Fibroblast of villous mesenchyme (primary cell): ENCODE data around the gene ZNF579. TPM values are rescaled to one million over a fixed set of nuclear protein-coding genes. Genes with fewer than 3 reads are reported as not detected.
A peak's percentile ranks its signal among the peaks of the same experiment; 100 is the strongest.
"Not testable (repeated sequence)": the region's sequence is repeated elsewhere in the genome, so short reads cannot be mapped to it uniquely, and the experiment has no call there.

Experiments used
- DNase-seq: peaks from one replicate; pipeline ENCODE4 v3.0.0-alpha.2; 2010; ENCODE audit warnings: low read depth
- H3K4me3 ChIP-seq: 2 replicates; pipeline ENCODE4 v1.5.1; 2011; ENCODE audit warnings: low read depth, mild to moderate bottlenecking, low read length
- total RNA-seq: library from RNA; depleted of rRNA; stranded (reverse); fragments of >200 nt; gene quantifications from 2 replicates; pipeline ENCODE4 v1.2.3, GENCODE V29; 2012
- TF ChIP-seq, protein P1 (sequence below): IDR thresholded peaks from 2 replicates; pipeline ENCODE4 v1.5.1; 2012; ENCODE audit warnings: low read depth, mild to moderate bottlenecking, low read length; ENCODE audit not compliant: insufficient read depth

Gene ZNF579
- total RNA-seq, 1 donor, result 5.6 TPM

DNA sequence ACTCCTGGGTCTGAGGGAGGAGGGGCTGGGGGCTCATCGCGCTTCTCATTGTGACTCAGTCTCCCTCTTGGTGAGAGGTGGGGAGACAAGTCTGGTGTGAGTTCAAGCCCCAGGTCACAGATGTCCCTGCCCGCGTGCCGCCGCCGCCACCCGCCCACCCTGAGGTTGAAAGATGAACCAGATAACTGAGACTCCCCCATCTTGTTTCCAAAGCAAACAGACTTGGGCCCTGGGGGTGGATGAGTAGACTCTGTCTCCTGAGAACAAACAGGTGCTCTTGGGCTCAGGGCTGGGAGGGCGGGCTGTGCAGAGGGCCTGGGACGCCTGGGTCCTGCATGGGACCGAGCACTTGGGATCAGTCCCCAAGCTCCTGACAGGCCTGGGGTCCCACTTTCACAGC, 44.3 kb downstream of the ZNF579 start:
- H3K4me3 ChIP-seq, result no peak overlapping the region
- TF ChIP-seq, protein P1, sequence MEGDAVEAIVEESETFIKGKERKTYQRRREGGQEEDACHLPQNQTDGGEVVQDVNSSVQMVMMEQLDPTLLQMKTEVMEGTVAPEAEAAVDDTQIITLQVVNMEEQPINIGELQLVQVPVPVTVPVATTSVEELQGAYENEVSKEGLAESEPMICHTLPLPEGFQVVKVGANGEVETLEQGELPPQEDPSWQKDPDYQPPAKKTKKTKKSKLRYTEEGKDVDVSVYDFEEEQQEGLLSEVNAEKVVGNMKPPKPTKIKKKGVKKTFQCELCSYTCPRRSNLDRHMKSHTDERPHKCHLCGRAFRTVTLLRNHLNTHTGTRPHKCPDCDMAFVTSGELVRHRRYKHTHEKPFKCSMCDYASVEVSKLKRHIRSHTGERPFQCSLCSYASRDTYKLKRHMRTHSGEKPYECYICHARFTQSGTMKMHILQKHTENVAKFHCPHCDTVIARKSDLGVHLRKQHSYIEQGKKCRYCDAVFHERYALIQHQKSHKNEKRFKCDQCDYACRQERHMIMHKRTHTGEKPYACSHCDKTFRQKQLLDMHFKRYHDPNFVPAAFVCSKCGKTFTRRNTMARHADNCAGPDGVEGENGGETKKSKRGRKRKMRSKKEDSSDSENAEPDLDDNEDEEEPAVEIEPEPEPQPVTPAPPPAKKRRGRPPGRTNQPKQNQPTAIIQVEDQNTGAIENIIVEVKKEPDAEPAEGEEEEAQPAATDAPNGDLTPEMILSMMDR, result no peak
- DNase-seq, result no peak

DNA sequence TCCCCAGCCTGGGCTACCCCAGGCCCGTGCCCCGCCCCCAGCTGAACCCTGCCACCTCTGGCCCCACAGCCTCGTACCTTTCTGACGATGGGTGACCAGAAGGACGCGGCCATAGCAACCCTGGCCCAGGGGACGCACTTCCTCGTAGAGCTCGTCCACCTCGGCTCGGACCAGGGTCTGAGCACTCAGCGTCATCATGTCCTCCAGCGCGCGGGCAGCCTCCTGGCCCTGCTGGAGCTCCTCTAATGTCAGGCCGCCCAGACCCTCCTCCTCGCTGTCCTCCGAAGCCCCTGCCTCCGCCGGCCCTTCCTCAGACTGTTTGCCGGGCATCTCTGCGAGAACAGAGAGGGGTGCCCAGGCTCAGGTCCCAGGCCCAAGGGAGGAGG, 44.7 kb downstream of the ZNF579 start:
- H3K4me3 ChIP-seq, result no peak overlapping the region
- TF ChIP-seq, protein P1, result no peak
- no peak for DNase-seq

DNA sequence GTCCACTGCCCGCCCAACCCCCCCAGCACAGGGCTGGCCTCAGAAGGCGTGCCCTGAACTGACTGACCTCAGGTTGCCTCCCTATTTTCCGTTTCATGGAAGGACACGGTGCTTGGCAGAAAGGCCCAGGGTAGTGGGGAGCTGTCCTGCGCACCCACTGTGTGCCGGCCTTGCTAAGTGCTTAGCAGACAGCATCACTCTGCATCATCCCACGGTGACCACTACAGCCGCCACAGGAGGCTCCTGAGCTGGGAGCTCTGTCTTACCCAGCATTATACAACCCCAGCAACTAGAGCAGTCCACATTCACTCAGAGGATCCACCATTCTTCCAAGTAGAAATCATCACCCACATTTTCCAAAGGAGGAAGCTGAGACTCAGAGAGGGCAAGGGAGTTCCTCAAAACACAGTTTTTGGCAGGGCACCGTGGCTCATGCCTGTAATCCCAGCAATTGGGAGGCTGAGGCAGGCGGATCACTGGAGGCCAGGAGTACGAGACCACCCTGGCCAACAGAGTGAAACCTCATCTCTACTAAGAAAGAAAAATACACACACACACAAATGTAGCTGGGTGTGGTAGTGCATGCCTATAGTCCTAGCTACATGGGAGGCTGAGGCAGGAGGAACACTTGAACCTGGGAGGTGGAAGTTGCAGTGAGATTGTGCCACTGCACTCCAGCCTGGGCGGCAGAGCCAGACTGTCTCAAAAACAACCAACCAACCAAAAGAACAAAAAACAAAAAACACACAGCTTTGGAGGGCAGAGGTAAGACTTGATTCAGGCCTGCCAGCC, 45.3 kb downstream of the ZNF579 start:
- H3K4me3 ChIP-seq, result no peak overlapping the region
- no peak for DNase-seq
- TF ChIP-seq, protein P1, result no peak

DNA sequence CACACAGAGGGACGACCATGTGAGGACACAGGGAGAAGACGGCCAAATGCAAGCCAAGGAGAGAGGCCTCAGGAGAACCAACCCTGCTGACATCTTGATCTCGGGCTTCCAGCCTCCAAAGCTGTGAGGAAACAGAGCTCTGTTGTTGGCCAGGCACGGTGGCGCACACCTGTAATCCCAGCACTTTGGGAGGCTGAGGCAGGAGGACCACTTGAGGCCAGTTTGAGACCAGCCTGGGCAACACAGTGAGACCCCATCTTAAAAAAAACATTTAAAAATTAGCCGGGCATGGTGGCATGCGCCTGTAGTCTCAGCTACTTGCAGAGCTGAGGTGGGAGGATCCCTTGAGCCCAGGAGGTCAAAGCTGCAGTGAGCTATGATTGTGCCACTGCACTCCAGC, 46.4 kb downstream of the ZNF579 start:
- DNase-seq, H3K4me3 ChIP-seq: not testable (repeated sequence)

DNA sequence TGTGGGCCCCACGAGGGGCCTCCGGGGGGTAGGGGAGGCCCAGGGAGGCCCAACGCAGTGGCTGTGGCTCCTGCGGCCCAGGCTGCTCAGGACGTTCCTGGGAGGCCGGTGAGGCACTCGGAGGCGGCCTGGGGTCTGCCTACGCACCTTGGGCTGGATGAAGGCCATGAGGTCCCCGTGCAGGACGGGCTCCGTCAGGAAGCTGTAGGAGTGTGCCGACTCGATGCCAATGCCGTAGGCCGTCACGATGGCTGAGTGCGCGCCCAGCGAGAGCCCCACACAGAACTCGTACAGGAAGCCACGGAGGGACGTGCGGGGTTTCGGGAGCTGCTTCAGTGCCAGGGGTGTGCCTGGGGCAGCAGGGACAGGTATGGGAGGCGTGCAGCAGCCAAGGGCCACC, 49.7 kb downstream of the ZNF579 start:
- DNase-seq, result no peak
- H3K4me3 ChIP-seq, result no peak overlapping the region
- TF ChIP-seq, protein P1, result no peak

DNA sequence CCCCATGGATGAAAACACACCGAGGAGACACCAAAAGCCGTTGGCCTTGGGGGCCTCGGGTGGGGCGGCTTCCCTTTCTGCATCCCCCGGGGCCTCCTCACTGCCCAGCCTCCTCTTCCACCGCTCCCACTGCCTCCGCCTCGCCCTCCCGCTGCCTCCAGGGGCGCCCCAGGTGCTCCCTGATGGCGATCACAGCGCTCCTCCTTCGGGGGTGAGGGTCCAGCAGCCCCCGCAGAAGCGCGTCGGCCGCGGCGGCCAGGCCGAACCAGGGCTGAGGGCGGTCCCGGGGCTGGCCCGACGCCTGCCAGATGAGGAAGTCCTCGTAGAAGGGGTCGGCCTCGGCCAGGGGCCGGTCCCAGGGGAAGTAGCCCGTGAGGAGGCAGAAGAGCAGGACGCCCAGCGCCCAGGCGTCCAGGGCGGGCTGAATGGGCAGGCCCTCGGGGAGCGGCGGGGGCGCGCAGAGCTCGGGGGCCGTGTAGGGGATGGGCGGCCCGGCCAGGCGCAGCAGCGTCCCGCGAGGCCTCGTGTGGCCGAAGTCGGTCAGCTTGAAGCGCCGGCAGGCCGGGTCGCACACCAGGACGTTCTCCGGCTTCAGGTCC, 50.9 kb downstream of the ZNF579 start:
- DNase-seq, result no peak
- TF ChIP-seq, protein P1, result no peak
- H3K4me3 ChIP-seq, result no peak overlapping the region

DNA sequence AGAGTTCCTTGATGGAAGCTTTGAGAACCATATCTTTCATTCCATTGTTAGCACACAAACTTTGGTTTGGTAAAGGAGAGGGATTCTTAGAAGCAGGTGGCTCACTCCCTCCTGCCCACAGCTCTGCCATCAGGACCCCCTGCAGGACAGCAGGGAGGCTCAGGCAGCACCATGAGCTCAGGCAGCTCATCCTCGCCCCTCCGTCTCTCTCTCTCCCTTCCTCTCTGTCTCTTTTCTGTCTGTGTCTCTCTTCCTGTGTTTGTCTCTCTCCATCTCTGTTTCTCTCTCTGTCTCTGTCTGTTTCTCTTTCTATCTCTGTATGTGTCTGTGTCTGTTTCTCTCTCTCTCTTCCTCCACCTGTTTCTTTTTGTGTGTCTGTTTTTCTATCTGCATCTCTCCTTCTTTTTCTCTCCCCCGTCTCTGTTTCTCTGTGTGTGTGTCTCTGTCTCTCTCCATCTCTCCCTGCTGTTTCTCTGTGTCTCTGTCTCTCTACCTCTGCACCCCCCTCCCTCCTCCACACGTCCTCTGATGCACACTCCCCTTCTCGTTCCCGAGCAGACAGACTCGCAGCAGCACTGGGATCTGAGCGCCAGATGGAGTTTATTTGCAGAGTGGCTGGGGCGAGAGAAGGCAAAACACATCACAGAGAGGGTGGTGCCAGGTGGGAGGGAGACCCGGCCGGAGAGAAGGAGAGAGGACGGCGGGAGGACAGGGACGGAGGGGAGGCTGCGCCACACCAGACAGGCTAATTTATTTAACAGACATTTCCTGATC, 52.4 kb downstream of the ZNF579 start:
- no peak overlapping the region for H3K4me3 ChIP-seq
- TF ChIP-seq, protein P1, result no peak
- peak; percentile 16 for DNase-seq
